Uterus (tissue), 2 donors: ENCODE data around the gene BICD2.

Source experiments
- CTCF ChIP-seq, 4 experiments: fragments of 200-600 bp in 2 of 4; fragments of 450-650 bp in 2 of 4; sonication (generic) in 2 of 4; IDR thresholded peaks; one replicate each; pipeline ENCODE4 v1.5.1; 2016 to 2019; ENCODE audit warnings: antibody characterized with exemption in 4 of 4, mild to moderate bottlenecking in 2 of 4, moderate library complexity in 1 of 4
- POLR2A ChIP-seq, 2 donors: fragments of 450-650 bp; IDR thresholded peaks; one replicate each; pipeline ENCODE4 v1.6.1; 2016; ENCODE audit warnings: antibody characterized with exemption in 2 of 2, mild to moderate bottlenecking in 1 of 2, moderate library complexity in 1 of 2

- no peak for TF ChIP-seq CTCF (IDR thresholded peaks at IDR 0.05)
- no peak for TF ChIP-seq POLR2A (IDR thresholded peaks at IDR 0.05)
Observed at GRCh38 chr9:92668746-92669526, 95.7 kb downstream of the BICD2 start.
